ENCODE results near the gene ARPP21. TPM values are rescaled to one million over a fixed set of nuclear protein-coding genes. Genes with fewer than 3 reads are reported as not detected.
"Not testable (repeated sequence)": the region's sequence is repeated elsewhere in the genome, so short reads cannot be mapped to it uniquely, and the experiment has no call there.

Gene ARPP21
- total and polyA plus RNA-seq, 9 donors: 116 to 225 (median 155) TPM

DNA sequence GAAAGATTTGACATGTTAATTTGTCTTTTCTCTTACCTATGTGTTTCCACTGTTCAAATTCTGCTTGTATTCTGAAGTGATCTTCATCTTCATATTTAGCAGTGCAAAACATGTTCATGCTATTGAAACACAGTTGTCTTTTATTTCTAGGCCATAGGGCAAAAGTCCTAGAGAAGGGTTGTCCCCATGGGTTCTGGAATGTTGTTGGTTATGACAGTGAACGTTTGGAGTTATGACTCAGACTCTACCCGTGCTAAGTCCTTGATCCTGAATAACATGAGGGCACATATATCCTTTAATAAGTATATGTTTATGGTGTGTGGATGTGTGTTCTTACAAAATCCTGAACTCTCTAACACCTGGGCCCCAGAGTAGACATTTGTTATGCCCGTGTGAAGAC lies 23.0 kb upstream of the ARPP21 start:
- Histone ChIP-seq H3K36me3 (ENCODE audit: control insufficient read depth, insufficient read depth, low read length) (no peaks in the 10 kb centered on the region), H3K9me3 (replicated peaks; ENCODE audit: control insufficient read depth, low read depth, low read length) (no peaks in the 10 kb centered on the region), H3K4me3 (ENCODE audit: low read length) (no peak overlapping the region), H3K4me1 (ENCODE audit: control insufficient read depth, insufficient read depth, low read length) (no peaks in the 10 kb centered on the region), H3K27ac (ENCODE audit: low read length) (no peak overlapping the region), H3K27me3 (ENCODE audit: control insufficient read depth, insufficient read depth, low read length) (no peaks in the 10 kb centered on the region)
- WGBS (ENCODE audit: insufficient coverage): no CpG with 5 or more reads among the region's 3 CpGs
- no peak for DNase-seq

DNA sequence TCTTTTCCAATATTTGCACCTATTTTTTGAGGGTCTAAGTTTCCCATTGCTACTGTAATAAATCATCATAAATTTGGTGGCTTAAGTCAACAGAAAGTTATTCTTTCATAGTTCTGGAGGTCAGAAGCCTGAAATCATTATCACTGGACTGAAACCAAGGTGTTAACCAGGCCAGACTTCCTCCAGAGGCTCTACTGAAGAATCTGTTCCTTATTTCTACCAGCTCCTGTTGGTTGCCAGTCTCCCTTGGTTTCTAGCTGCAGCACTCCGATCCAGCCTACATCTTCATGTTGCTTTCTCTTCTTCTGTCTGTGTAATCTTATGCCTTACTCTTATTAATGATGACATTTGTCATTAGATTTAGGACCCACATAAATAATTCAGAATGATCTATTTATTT lies 22.0 kb upstream of the ARPP21 start:
- Histone ChIP-seq H3K9me3 (replicated peaks; ENCODE audit: control insufficient read depth, low read depth, low read length) (no peaks in the 10 kb centered on the region), H3K27ac (ENCODE audit: low read length) (no peak overlapping the region), H3K27me3 (ENCODE audit: control insufficient read depth, insufficient read depth, low read length) (no peaks in the 10 kb centered on the region), H3K4me1 (ENCODE audit: control insufficient read depth, insufficient read depth, low read length) (no peaks in the 10 kb centered on the region), H3K36me3 (ENCODE audit: control insufficient read depth, insufficient read depth, low read length) (no peaks in the 10 kb centered on the region), H3K4me3 (ENCODE audit: low read length) (no peak overlapping the region)
- DNase-seq: no peak
- no CpG with 5 or more reads among the region's 1 CpG for WGBS (ENCODE audit: insufficient coverage)

DNA sequence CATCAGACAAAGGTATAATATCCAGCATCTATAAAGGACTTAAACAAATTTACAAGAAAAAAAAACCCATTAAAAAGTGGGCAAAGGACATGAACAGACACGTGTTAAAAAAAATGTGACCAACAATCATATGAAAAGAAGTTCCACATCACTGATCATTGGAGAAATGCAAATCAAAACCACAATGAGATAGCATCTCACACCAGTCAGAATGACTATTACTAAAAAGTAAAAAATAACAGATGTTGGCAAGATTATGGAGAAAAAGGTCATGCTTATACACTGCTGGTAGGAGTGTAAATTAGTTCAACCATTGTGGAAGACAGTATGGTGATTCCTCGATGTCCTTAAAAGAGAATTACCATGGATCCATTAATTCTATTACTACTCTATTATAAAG lies 19.1 kb upstream of the ARPP21 start:
- not testable (repeated sequence) for H3K4me3 ChIP-seq (ENCODE audit: low read length); H3K27me3 ChIP-seq (ENCODE audit: control insufficient read depth, insufficient read depth, low read length); H3K9me3 ChIP-seq (replicated peaks; ENCODE audit: control insufficient read depth, low read depth, low read length); H3K27ac ChIP-seq (ENCODE audit: low read length); DNase-seq; H3K36me3 ChIP-seq (ENCODE audit: control insufficient read depth, insufficient read depth, low read length); H3K4me1 ChIP-seq (ENCODE audit: control insufficient read depth, insufficient read depth, low read length)
- WGBS (ENCODE audit: insufficient coverage): no CpG with 5 or more reads among the region's 2 CpGs

DNA sequence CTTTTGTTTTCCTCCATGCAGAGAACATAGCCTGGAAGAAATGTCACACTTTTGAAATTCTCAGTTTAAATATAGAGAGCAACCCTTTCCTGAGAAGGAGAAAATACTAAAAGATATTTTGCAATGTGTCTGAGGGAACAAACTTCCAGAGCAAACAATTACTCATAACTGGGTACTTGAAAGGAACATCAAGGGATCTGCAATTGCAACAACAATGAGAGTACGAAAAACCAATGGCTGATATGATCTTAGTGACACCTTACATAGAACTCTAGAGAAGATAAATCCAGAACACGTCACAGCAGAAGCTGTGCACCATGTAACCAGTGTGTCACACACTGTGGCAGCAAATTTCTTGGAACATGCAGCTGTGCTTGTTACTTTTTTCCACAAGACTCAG lies 14.6 kb upstream of the ARPP21 start:
- no peaks in the 10 kb centered on the region for H3K4me1 ChIP-seq (ENCODE audit: control insufficient read depth, insufficient read depth, low read length)
- no peaks in the 10 kb centered on the region for H3K9me3 ChIP-seq (replicated peaks; ENCODE audit: control insufficient read depth, low read depth, low read length)
- 100% methylated on average over 1 of the region's 2 CpGs for whole genome bisulfite sequencing (ENCODE audit: insufficient coverage)
- H3K27me3 ChIP-seq (ENCODE audit: control insufficient read depth, insufficient read depth, low read length): no peaks in the 10 kb centered on the region
- DNase-seq: no peak
- H3K36me3 ChIP-seq (ENCODE audit: control insufficient read depth, insufficient read depth, low read length): no peaks in the 10 kb centered on the region
- no peak overlapping the region for H3K4me3 ChIP-seq (ENCODE audit: low read length)
- H3K27ac ChIP-seq (ENCODE audit: low read length): no peak overlapping the region

GRCh38 chr3:35633332-35634124 lies 5.8 kb upstream of the ARPP21 start:
- Histone ChIP-seq H3K4me3 (ENCODE audit: low read length) (no peak overlapping the region), H3K9me3 (replicated peaks; ENCODE audit: control insufficient read depth, low read depth, low read length) (no peaks in the 10 kb centered on the region), H3K4me1 (ENCODE audit: control insufficient read depth, insufficient read depth, low read length) (no peaks in the 10 kb centered on the region), H3K27me3 (ENCODE audit: control insufficient read depth, insufficient read depth, low read length) (peaks cover under 1% of the 10 kb centered on the region), H3K36me3 (ENCODE audit: control insufficient read depth, insufficient read depth, low read length) (no peaks in the 10 kb centered on the region), H3K27ac (ENCODE audit: low read length) (no peak overlapping the region)
- DNase-seq: no peak
- no CpG with 5 or more reads among the region's 4 CpGs for WGBS (ENCODE audit: insufficient coverage)

DNA sequence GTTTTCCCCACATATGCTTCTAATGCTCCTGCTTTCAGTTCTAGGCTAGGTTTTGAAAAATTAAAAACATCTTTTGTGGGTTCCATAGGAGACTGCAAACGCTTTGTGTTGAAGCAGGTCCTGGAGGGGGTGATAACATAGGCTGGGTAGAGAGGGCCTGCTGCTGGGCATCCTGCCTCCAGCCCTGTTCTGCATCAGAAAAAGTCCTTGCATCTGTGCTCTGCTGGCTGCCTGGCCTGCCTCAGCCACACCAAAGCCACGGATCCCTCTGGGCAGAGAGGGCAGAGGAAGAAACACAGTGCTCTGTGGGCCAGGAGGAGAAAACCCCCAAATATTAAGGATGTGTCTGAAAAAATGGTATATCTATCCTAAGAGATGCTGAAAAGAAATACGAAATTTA lies 3.9 kb upstream of the ARPP21 start:
- no peak overlapping the region for H3K4me3 ChIP-seq (ENCODE audit: low read length)
- DNase-seq: no peak
- 79% methylated on average over 2 of the region's 3 CpGs for WGBS (ENCODE audit: insufficient coverage)

GRCh38 chr3:35635926-35636683 lies 3.2 kb upstream of the ARPP21 start:
- no peak for DNase-seq
- peaks cover 16% of the 10 kb centered on the region for H3K27me3 ChIP-seq (ENCODE audit: control insufficient read depth, insufficient read depth, low read length)
- no peaks in the 10 kb centered on the region for H3K36me3 ChIP-seq (ENCODE audit: control insufficient read depth, insufficient read depth, low read length)
- no peak overlapping the region for H3K27ac ChIP-seq (ENCODE audit: low read length)
- WGBS (ENCODE audit: insufficient coverage): 88% methylated on average over 3 of the region's 4 CpGs
- H3K9me3 ChIP-seq (replicated peaks; ENCODE audit: control insufficient read depth, low read depth, low read length): no peaks in the 10 kb centered on the region
- H3K4me1 ChIP-seq (ENCODE audit: control insufficient read depth, insufficient read depth, low read length): peaks cover 2% of the 10 kb centered on the region
- H3K4me3 ChIP-seq (ENCODE audit: low read length): no peak overlapping the region

More for the DNA sequence above, 3.9 kb upstream of the ARPP21 start:
- Histone ChIP-seq H3K27ac (ENCODE audit: low read length) (no peak overlapping the region), H3K4me1 (ENCODE audit: control insufficient read depth, insufficient read depth, low read length) (peaks cover 2% of the 10 kb centered on the region), H3K27me3 (ENCODE audit: control insufficient read depth, insufficient read depth, low read length) (peaks cover 16% of the 10 kb centered on the region), H3K36me3 (ENCODE audit: control insufficient read depth, insufficient read depth, low read length) (no peaks in the 10 kb centered on the region), H3K9me3 (replicated peaks; ENCODE audit: control insufficient read depth, low read depth, low read length) (no peaks in the 10 kb centered on the region)

GRCh38 chr3:35638251-35638979 lies 910 bp upstream of the ARPP21 start:
- Histone ChIP-seq H3K4me3 (ENCODE audit: low read length) (peak overlapping the region; percentile 34), H3K9me3 (replicated peaks; ENCODE audit: control insufficient read depth, low read depth, low read length) (no peaks in the 10 kb centered on the region), H3K27me3 (ENCODE audit: control insufficient read depth, insufficient read depth, low read length) (peaks cover 16% of the 10 kb centered on the region), H3K4me1 (ENCODE audit: control insufficient read depth, insufficient read depth, low read length) (peaks cover 2% of the 10 kb centered on the region), H3K36me3 (ENCODE audit: control insufficient read depth, insufficient read depth, low read length) (no peaks in the 10 kb centered on the region), H3K27ac (ENCODE audit: low read length) (peak overlapping the region; percentile 63)
- DNase-seq: peak; percentile 8
- WGBS (ENCODE audit: insufficient coverage): 62% methylated on average over 10 of the region's 15 CpGs

- WGBS (ENCODE audit: insufficient coverage): 10% methylated on average over 21 of the region's 21 CpGs
- Histone ChIP-seq H3K36me3 (ENCODE audit: control insufficient read depth, insufficient read depth, low read length) (no peaks in the 10 kb centered on the region), H3K27me3 (ENCODE audit: control insufficient read depth, insufficient read depth, low read length) (peaks cover 16% of the 10 kb centered on the region), H3K4me3 (ENCODE audit: low read length) (peak overlapping the region; percentile 34), H3K9me3 (replicated peaks; ENCODE audit: control insufficient read depth, low read depth, low read length) (no peaks in the 10 kb centered on the region), H3K27ac (ENCODE audit: low read length) (peak overlapping the region; percentile 63), H3K4me1 (ENCODE audit: control insufficient read depth, insufficient read depth, low read length) (peaks cover 2% of the 10 kb centered on the region)
- DNase-seq: no peak
Observed at GRCh38 chr3:35638980-35639253, 408 bp upstream of the ARPP21 start.
